GM23338 (cell line): Measurements from ENCODE around the gene MYOM1. TPM values are rescaled to one million over a fixed set of nuclear protein-coding genes. Genes with fewer than 3 reads are reported as not detected.

Experiments used
- ATAC-seq: fragments of 200-7000 bp; cut with Tn5 transposase; 3 replicates; pipeline ENCODE4 v1.9.1; 2020
- DNase-seq: peaks from one replicate; pipeline ENCODE4 v3.0.0-alpha.2; 2015; ENCODE audit warnings: low spot score
- H2AFZ ChIP-seq: fragments of 200-600 bp; sonication (generic); 2 replicates; pipeline ENCODE4 v1.8.0; 2016; ENCODE audit warnings: antibody characterized with exemption, mild to moderate bottlenecking, moderate library complexity
- H3F3A ChIP-seq: fragments of 200-600 bp; sonication (generic); replicated peaks from 2 replicates; pipeline ENCODE4 v1.8.0; 2017; ENCODE audit warnings: antibody characterized with exemption, mixed run types, low read depth
- H3K27ac ChIP-seq: fragments of 200-600 bp; sonication (generic); 2 replicates; pipeline ENCODE4 v1.6.1; 2016; ENCODE audit warnings: low read depth
- H3K27me3 ChIP-seq: fragments of 200-600 bp; sonication (generic); 2 replicates; pipeline ENCODE4 v1.8.0; 2016; ENCODE audit warnings: mild to moderate bottlenecking, mixed run types, moderate library complexity; ENCODE audit not compliant: insufficient read depth
- H3K36me3 ChIP-seq: fragments of 200-600 bp; sonication (generic); 2 replicates; pipeline ENCODE4 v1.8.0; 2016; ENCODE audit warnings: mild to moderate bottlenecking; ENCODE audit not compliant: insufficient read depth
- H3K4me1 ChIP-seq: fragments of 200-600 bp; sonication (generic); 2 replicates; pipeline ENCODE4 v1.8.0; 2016; ENCODE audit warnings: mild to moderate bottlenecking, moderate library complexity; ENCODE audit not compliant: insufficient read depth
- H3K4me2 ChIP-seq: fragments of 200-600 bp; sonication (generic); 2 replicates; pipeline ENCODE4 v1.7.1; 2017; ENCODE audit warnings: mixed run types
- H3K4me3 ChIP-seq: fragments of 200-600 bp; sonication (generic); 2 replicates; pipeline ENCODE4 v1.6.1; 2016; ENCODE audit warnings: mixed run types
- H3K79me2 ChIP-seq: fragments of 200-600 bp; sonication (generic); replicated peaks from 2 replicates; pipeline ENCODE4 v1.8.0; 2017; ENCODE audit warnings: mild to moderate bottlenecking; ENCODE audit not compliant: insufficient read depth
- H3K9me2 ChIP-seq: fragments of 200-600 bp; sonication (generic); 2 replicates; pipeline ENCODE4 v1.8.0; 2017; ENCODE audit not compliant: insufficient read depth
- H4K20me1 ChIP-seq: fragments of 200-600 bp; sonication (generic); replicated peaks from 2 replicates; pipeline ENCODE4 v1.8.0; 2017; ENCODE audit warnings: mild to moderate bottlenecking; ENCODE audit not compliant: insufficient read depth
- H3K27ac Mint-ChIP-seq: 2 replicates; pipeline ENCODE4 v1.8.0; 2020; ENCODE audit warnings: inconsistent platforms, mild to moderate bottlenecking, moderate library complexity, mixed read lengths
- H3K27me3 Mint-ChIP-seq: 3 replicates; pipeline ENCODE4 v1.8.0; 2022; ENCODE audit warnings: low read depth, mild to moderate bottlenecking, moderate library complexity, mixed read lengths, inconsistent platforms; ENCODE audit not compliant: insufficient read depth, poor library complexity
- H3K36me3 Mint-ChIP-seq: 3 replicates; pipeline ENCODE4 v1.8.0; 2021; ENCODE audit warnings: low read depth, mild to moderate bottlenecking, inconsistent platforms, moderate library complexity, mixed read lengths
- H3K4me1 Mint-ChIP-seq: 3 replicates; pipeline ENCODE4 v1.8.0; 2020; ENCODE audit warnings: mild to moderate bottlenecking, inconsistent platforms, mixed read lengths
- H3K4me3 Mint-ChIP-seq: 3 replicates; pipeline ENCODE4 v1.8.0; 2021; ENCODE audit warnings: moderate library complexity, mild to moderate bottlenecking, inconsistent platforms, mixed read lengths
- H3K9me3 Mint-ChIP-seq: 3 replicates; pipeline ENCODE4 v1.8.0; 2020; ENCODE audit warnings: moderate library complexity, mild to moderate bottlenecking, inconsistent platforms, mixed read lengths
- EZH2 ChIP-seq: fragments of 200-600 bp; sonication (generic); IDR thresholded peaks from one replicate; pipeline ENCODE4 v1.8.0; 2017; ENCODE audit warnings: antibody characterized with exemption, mild to moderate bottlenecking, low read depth; ENCODE audit not compliant: unreplicated experiment
- EZH2phosphoT487 ChIP-seq: fragments of 200-600 bp; sonication (generic); IDR thresholded peaks from one replicate; pipeline ENCODE4 v1.8.1; 2018; ENCODE audit warnings: antibody characterized with exemption; ENCODE audit not compliant: unreplicated experiment
- JUNB ChIP-seq: IDR thresholded peaks from one replicate; pipeline ENCODE4 v1.6.1; 2016; ENCODE audit warnings: antibody characterized with exemption; ENCODE audit not compliant: unreplicated experiment
- NANOG ChIP-seq: IDR thresholded peaks from 2 replicates; pipeline ENCODE4 v1.6.1; 2016; ENCODE audit warnings: antibody characterized with exemption, borderline replicate concordance
- POLR2AphosphoS5 ChIP-seq: IDR thresholded peaks from 2 replicates; pipeline ENCODE4 v1.6.1; 2016; ENCODE audit warnings: antibody characterized with exemption, low read depth
- STAT1 ChIP-seq: IDR thresholded peaks from one replicate; pipeline ENCODE4 v1.6.1; 2016; ENCODE audit warnings: antibody characterized with exemption; ENCODE audit not compliant: unreplicated experiment
- ZNF462 ChIP-seq: fragments of 250-450 bp; sonication (Bioruptor Pico); IDR thresholded peaks from 2 replicates; pipeline ENCODE4 v1.5.0; 2020; ENCODE audit warnings: mild to moderate bottlenecking, moderate library complexity
- polyA plus RNA-seq: library from polyadenylated mRNA; unstranded; fragments of >200 nt; fragmentation: Nextera tagmentation; extraction: Ambion mirVana; gene quantifications from 2 replicates; pipeline ENCODE4 v1.2.1, GENCODE V29; 2016
- total RNA-seq: library from RNA; depleted of rRNA; stranded (reverse); fragments of >200 nt; shearing (Covaris generic); gene quantifications from 2 replicates; pipeline ENCODE4 v1.2.3, GENCODE V29; 2014

The MYOM1 gene
- total and polyA plus RNA-seq, 2 experiments from 2014 or later: 0.27 to 0.38 TPM

- TF ChIP-seq ZNF462 (CRISPR knock-in tag) (no peak), STAT1 (no peak), POLR2AphosphoS5 (no peak), NANOG (no peak), EZH2 (no peak)
These were observed 70.7 kb downstream of the MYOM1 start (continued) for GRCh38 chr18:3148930-3149535.

DNA sequence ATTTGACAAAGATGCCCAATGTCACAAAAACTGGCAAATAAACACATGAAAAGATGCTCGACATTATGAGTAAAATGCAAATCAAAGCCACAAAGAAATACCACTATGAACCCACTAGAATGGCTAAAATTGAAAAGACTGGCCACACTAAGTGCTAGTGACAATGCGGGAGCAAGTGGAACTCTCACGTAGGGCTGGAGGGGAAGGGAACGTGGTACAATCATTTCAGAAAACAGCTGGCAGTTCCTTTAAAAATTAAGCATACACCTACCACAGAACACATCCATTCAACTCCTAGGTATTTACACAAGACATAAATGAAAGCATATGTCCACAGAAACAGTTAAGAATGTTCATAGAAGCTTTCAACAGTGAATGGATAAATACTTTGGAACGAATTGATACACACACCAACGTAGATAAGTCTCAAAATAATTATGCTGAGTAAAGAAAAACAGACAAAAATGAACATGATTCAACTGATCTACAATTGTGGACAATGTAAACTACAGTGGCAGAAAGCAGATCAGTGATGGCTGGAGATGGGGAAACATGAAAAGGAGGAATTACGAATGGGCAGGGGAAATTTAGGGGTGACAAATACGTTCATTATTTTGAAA is 71.7 kb downstream of the MYOM1 start:
- Mint-ChIP-seq H3K36me3 (no peaks in the 10 kb centered on the region), H3K4me1 (peaks cover 2% of the 10 kb centered on the region), H3K27ac (no peak overlapping the region), H3K27me3 (peaks cover 1% of the 10 kb centered on the region), H3K4me3 (no peak overlapping the region), H3K9me3 (peaks cover 7% of the 10 kb centered on the region; the same call in 1 of the 3 replicates)
- H3K4me1 ChIP-seq: no peaks in the 10 kb centered on the region
- H3F3A ChIP-seq: no peaks in the 10 kb centered on the region
- no peaks in the 10 kb centered on the region for H3K27me3 ChIP-seq
- H3K4me2 ChIP-seq: no peak overlapping the region
- no peak for ATAC-seq
- H3K27ac ChIP-seq: no peak overlapping the region
- H3K79me2 ChIP-seq: no peaks in the 10 kb centered on the region
- H3K9me2 ChIP-seq: no peaks in the 10 kb centered on the region; the same call in 1 of the 2 replicates
- no peak overlapping the region for H2AFZ ChIP-seq
- no peaks in the 10 kb centered on the region for H3K36me3 ChIP-seq
- H4K20me1 ChIP-seq: no peaks in the 10 kb centered on the region
- no peak for DNase-seq
- H3K4me3 ChIP-seq: no peak overlapping the region
- no peak for TF ChIP-seq POLR2AphosphoS5
- no peak for TF ChIP-seq ZNF462 (CRISPR knock-in tag)
- no peak for TF ChIP-seq JUNB
- no peak for TF ChIP-seq EZH2phosphoT487
- TF ChIP-seq EZH2: no peak
